Activated T-helper 2 cell treated with anti-CD3 and anti-CD28 coated beads, Interferon-gamma antibody, Interleukin-2, Interleukin-4, amounts not matched to agents 10 μg/mL and 5 μg/mL and 100 μg/mL, durations not matched to agents 14 hours and 24 hours and 36 hours (primary cell): ENCODE measurements around the gene TXNDC9. TPM values are rescaled to one million over a fixed set of nuclear protein-coding genes. Genes with fewer than 3 reads are reported as not detected.
"Not testable (repeated sequence)": the region's sequence is repeated elsewhere in the genome, so short reads cannot be mapped to it uniquely, and the experiment has no call there.

Source experiments
- DNase-seq: peaks from one replicate; pipeline ENCODE4 v3.0.0; 2021; ENCODE audit warnings: low spot score
- H3K27ac Mint-ChIP-seq: one replicate; pipeline ENCODE4 v1.8.0; 2021; ENCODE audit warnings: mixed read lengths
- H3K27me3 Mint-ChIP-seq: one replicate; pipeline ENCODE4 v1.8.0; 2021; ENCODE audit warnings: low read depth, mixed read lengths
- H3K36me3 Mint-ChIP-seq: one replicate; pipeline ENCODE4 v1.8.0; 2021; ENCODE audit warnings: low read depth, mixed read lengths
- H3K4me1 Mint-ChIP-seq: one replicate; pipeline ENCODE4 v1.8.0; 2021; ENCODE audit warnings: low read depth, mixed read lengths
- H3K4me3 Mint-ChIP-seq: one replicate; pipeline ENCODE4 v1.8.0; 2021; ENCODE audit warnings: low read depth, mild to moderate bottlenecking, moderate library complexity, mixed read lengths
- H3K9me3 Mint-ChIP-seq: one replicate; pipeline ENCODE4 v1.8.0; 2021; ENCODE audit warnings: mixed read lengths
- intact Hi-C: fragments of 100-400 bp; cut with micrococcal nuclease; formaldehyde crosslinking; loops from one replicate; pipeline ENCODE4 v1.15.1; 2023
- total RNA-seq: library from RNA; stranded (reverse); gene quantifications from 2 replicates; pipeline ENCODE4 v1.2.3, GENCODE V29; 2022

TXNDC9 gene
- total RNA-seq, 1 donor from 2014 or later = 36.2 TPM

GRCh38 chr2:99348173-99348572, 12.0 kb upstream of the TXNDC9 start:
- intact Hi-C loops = no loop called here

GRCh38 chr2:99346218-99346617, 10.1 kb upstream of the TXNDC9 start:
- DNase-seq = no peak
- Mint-ChIP-seq H3K27ac (no peak overlapping the region), H3K27me3 (no peaks in the 10 kb centered on the region), H3K9me3 (no peaks in the 10 kb centered on the region), H3K36me3 (peaks cover 8% of the 10 kb centered on the region), H3K4me1 (peaks cover 36% of the 10 kb centered on the region), H3K4me3 (no peak overlapping the region)
- intact Hi-C loops = no loop called here

More at GRCh38 chr2:99348173-99348572, 12.0 kb upstream of the TXNDC9 start:
- H3K27ac Mint-ChIP-seq = peak overlapping the region; percentile 16
- H3K4me3 Mint-ChIP-seq = no peak overlapping the region
- no peak for DNase-seq
- H3K27me3 Mint-ChIP-seq = no peaks in the 10 kb centered on the region
- H3K9me3 Mint-ChIP-seq = no peaks in the 10 kb centered on the region
- H3K36me3 Mint-ChIP-seq = peaks cover 8% of the 10 kb centered on the region
- peaks cover 30% of the 10 kb centered on the region for H3K4me1 Mint-ChIP-seq

- H3K9me3 Mint-ChIP-seq, H3K27me3 Mint-ChIP-seq, H3K36me3 Mint-ChIP-seq, H3K27ac Mint-ChIP-seq, DNase-seq, H3K4me3 Mint-ChIP-seq, intact Hi-C loops: not testable (repeated sequence)
- H3K4me1 Mint-ChIP-seq = peaks cover 36% of the 10 kb centered on the region
Observed at GRCh38 chr2:99345446-99345845, 9.3 kb upstream of the TXNDC9 start.

GRCh38 chr2:99342536-99342935, 6.4 kb upstream of the TXNDC9 start:
- H3K36me3 Mint-ChIP-seq = peaks cover 8% of the 10 kb centered on the region
- H3K9me3 Mint-ChIP-seq = no peaks in the 10 kb centered on the region
- H3K27me3 Mint-ChIP-seq = no peaks in the 10 kb centered on the region
- H3K27ac Mint-ChIP-seq = no peak overlapping the region
- H3K4me1 Mint-ChIP-seq = peaks cover 25% of the 10 kb centered on the region
- DNase-seq = no peak
- no peak overlapping the region for H3K4me3 Mint-ChIP-seq
- intact Hi-C loops = no loop called here

GRCh38 chr2:99340669-99341236, 4.6 kb upstream of the TXNDC9 start:
- Mint-ChIP-seq H3K4me3 (no peak overlapping the region), H3K27ac (no peak overlapping the region), H3K9me3 (no peaks in the 10 kb centered on the region), H3K4me1 (peaks cover 19% of the 10 kb centered on the region), H3K36me3 (peaks cover 4% of the 10 kb centered on the region), H3K27me3 (no peaks in the 10 kb centered on the region)
- no peak for DNase-seq
- intact Hi-C loops = no loop called here

- peaks cover 29% of the 10 kb centered on the region for H3K4me1 Mint-ChIP-seq
Observed at GRCh38 chr2:99338029-99338585, 2.0 kb upstream of the TXNDC9 start.

GRCh38 chr2:99337113-99338028, 1.2 kb upstream of the TXNDC9 start, which contains the start of gene EIF5B:
Gene EIF5B (plus strand): TSS chr2:99337389. CDS start chr2:99337555, 166 bp downstream.
- Mint-ChIP-seq H3K4me1 (peaks cover 30% of the 10 kb centered on the region), H3K4me3 (no peak within 1 kb of the TSS), H3K27ac (no peak within 1 kb of the TSS), H3K36me3 (peaks cover 10% of the 10 kb centered on the region), H3K9me3 (no peaks in the 10 kb centered on the region), H3K27me3 (no peaks in the 10 kb centered on the region)
- peak; percentile 89 for DNase-seq
- intact Hi-C loops = loop anchor here (1.0 to 5.0 kb wide), 4 partner anchors 183 to 1225 kb away; partner anchors contain the start of genes C2orf15, LIPT1, PDCL3 and TSGA10

More at GRCh38 chr2:99338029-99338585, 2.0 kb upstream of the TXNDC9 start:
- no peak overlapping the region for H3K4me3 Mint-ChIP-seq
- no peak for DNase-seq
- H3K36me3 Mint-ChIP-seq = peaks cover 3% of the 10 kb centered on the region
- H3K9me3 Mint-ChIP-seq = no peaks in the 10 kb centered on the region
- no peaks in the 10 kb centered on the region for H3K27me3 Mint-ChIP-seq
- intact Hi-C loops = loop anchor here (5.0 kb wide), 1 partner anchor 726 kb away; no protein-coding TSS in a partner anchor
- no peak overlapping the region for H3K27ac Mint-ChIP-seq

GRCh38 chr2:99336804-99337112, 625 bp upstream of the TXNDC9 start:
- peaks cover 28% of the 10 kb centered on the region for H3K4me1 Mint-ChIP-seq
- DNase-seq = no peak
- H3K27ac Mint-ChIP-seq = no peak overlapping the region
- H3K36me3 Mint-ChIP-seq = peaks cover 16% of the 10 kb centered on the region
- H3K4me3 Mint-ChIP-seq = no peak overlapping the region
- H3K9me3 Mint-ChIP-seq = no peaks in the 10 kb centered on the region
- no peaks in the 10 kb centered on the region for H3K27me3 Mint-ChIP-seq
- intact Hi-C loops = loop anchor here (1.0 to 5.0 kb wide), 6 partner anchors 154 to 1226 kb away; partner anchors contain the start of genes C2orf15, LIPT1, MITD1 and MRPL30

GRCh38 chr2:99325384-99325783, 10.7 kb downstream of the TXNDC9 start:
- no peak for DNase-seq
- Mint-ChIP-seq H3K4me1 (peaks cover 1% of the 10 kb centered on the region), H3K9me3 (no peaks in the 10 kb centered on the region), H3K4me3 (no peak overlapping the region), H3K36me3 (peaks cover 70% of the 10 kb centered on the region), H3K27ac (no peak overlapping the region), H3K27me3 (no peaks in the 10 kb centered on the region)
- intact Hi-C loops = no loop called here

GRCh38 chr2:99317873-99318200, 18.3 kb downstream of the TXNDC9 start:
- peaks cover 59% of the 10 kb centered on the region for H3K36me3 Mint-ChIP-seq
- not testable (repeated sequence) for H3K27ac Mint-ChIP-seq

GRCh38 chr2:99317161-99317872, 18.8 kb downstream of the TXNDC9 start:
- no peaks in the 10 kb centered on the region for H3K27me3 Mint-ChIP-seq
- H3K4me1 Mint-ChIP-seq = no peaks in the 10 kb centered on the region
- H3K4me3 Mint-ChIP-seq = no peak overlapping the region
- DNase-seq = no peak
- intact Hi-C loops = no loop called here
- peaks cover 5% of the 10 kb centered on the region for H3K9me3 Mint-ChIP-seq
- peaks cover 61% of the 10 kb centered on the region for H3K36me3 Mint-ChIP-seq
- no peak overlapping the region for H3K27ac Mint-ChIP-seq

More at GRCh38 chr2:99317873-99318200, 18.3 kb downstream of the TXNDC9 start:
- H3K4me1 Mint-ChIP-seq, intact Hi-C loops, H3K9me3 Mint-ChIP-seq, H3K4me3 Mint-ChIP-seq, DNase-seq, H3K27me3 Mint-ChIP-seq: not testable (repeated sequence)

GRCh38 chr2:99301097-99301496, 35.0 kb downstream of the TXNDC9 start, which contains the start of gene LYG1:
Gene LYG1 (minus strand): TSS chr2:99301197. CDS start chr2:99295670, 5,527 bp downstream.
- H3K36me3 Mint-ChIP-seq, H3K4me1 Mint-ChIP-seq, H3K27me3 Mint-ChIP-seq, H3K9me3 Mint-ChIP-seq, H3K4me3 Mint-ChIP-seq, DNase-seq, intact Hi-C loops, H3K27ac Mint-ChIP-seq: not testable (repeated sequence)
